GM19438 (cell line): ENCODE data around the gene CXCL5.
"Not testable (repeated sequence)": the region's sequence is repeated elsewhere in the genome, so short reads cannot be mapped to it uniquely, and the experiment has no call there.

ENCODE experiments used
- ATAC-seq: cut with Tn5 transposase; IDR thresholded peaks from one replicate; pipeline ENCODE4 v1.9.1; 2021; ENCODE audit warnings: low read depth; ENCODE audit not compliant: unreplicated experiment

CXCL5 gene

GRCh38 chr4:74016068-74016467 is 17.6 kb upstream of the CXCL5 start:
- ATAC-seq = no peak

GRCh38 chr4:74015126-74015780 is 16.8 kb upstream of the CXCL5 start:
- no peak for ATAC-seq

- no peak for ATAC-seq
These were observed 15.9 kb upstream of the CXCL5 start for GRCh38 chr4:74014332-74014731.

- ATAC-seq = no peak
These were observed 14.8 kb upstream of the CXCL5 start for GRCh38 chr4:74013264-74013663.

GRCh38 chr4:74012130-74012529 is 13.7 kb upstream of the CXCL5 start:
- no peak for ATAC-seq

- ATAC-seq = no peak
These were observed 10.8 kb upstream of the CXCL5 start for GRCh38 chr4:74009307-74009706.

- ATAC-seq = no peak
These were observed 7.6 kb upstream of the CXCL5 start for GRCh38 chr4:74006009-74006476.

- no peak for ATAC-seq
These were observed 7.1 kb upstream of the CXCL5 start for GRCh38 chr4:74005528-74005927.

GRCh38 chr4:74004668-74005067 is 6.2 kb upstream of the CXCL5 start:
- ATAC-seq = no peak

- ATAC-seq = no peak
These were observed 1.8 kb upstream of the CXCL5 start for GRCh38 chr4:74000301-74000700.

- no peak for ATAC-seq
These were observed 6.4 kb downstream of the CXCL5 start for GRCh38 chr4:73992050-73992449.

GRCh38 chr4:73991742-73992000 is 6.8 kb downstream of the CXCL5 start:
- no peak for ATAC-seq

GRCh38 chr4:73990988-73991741 is 7.3 kb downstream of the CXCL5 start:
- ATAC-seq = no peak

GRCh38 chr4:73989928-73990327 is 8.5 kb downstream of the CXCL5 start:
- no peak for ATAC-seq

- no peak for ATAC-seq
These were observed 9.4 kb downstream of the CXCL5 start for GRCh38 chr4:73989031-73989430.

- ATAC-seq = no peak
These were observed 10.4 kb downstream of the CXCL5 start, which contains the start of gene PPBP for GRCh38 chr4:73988061-73988460. PPBP (minus strand) TSS chr4:73988190; CDS start chr4:73988103, 87 bp downstream.

- ATAC-seq = no peak
These were observed 13.0 kb downstream of the CXCL5 start for GRCh38 chr4:73985528-73985852.

- no peak for ATAC-seq
These were observed 13.5 kb downstream of the CXCL5 start for GRCh38 chr4:73984736-73985527.

- ATAC-seq = not testable (repeated sequence)
These were observed 17.3 kb downstream of the CXCL5 start for GRCh38 chr4:73981175-73981574.

- ATAC-seq = no peak
These were observed 19.0 kb downstream of the CXCL5 start for GRCh38 chr4:73979407-73979957.

- ATAC-seq = no peak
These were observed 19.6 kb downstream of the CXCL5 start for GRCh38 chr4:73978886-73979285.
